Dendritic cell treated with granulocyte-macrophage colony-stimulating factor and Interleukin-4, amounts not matched to agents 40 ng/mL and 50 ng/mL, for 4 days (primary cell): ENCODE data around the gene PLPPR1.
"Not testable (repeated sequence)": the region's sequence is repeated elsewhere in the genome, so short reads cannot be mapped to it uniquely, and the experiment has no call there.

Source experiments
- H3K27ac Mint-ChIP-seq: one replicate; pipeline ENCODE4 v1.8.0; 2022; ENCODE audit warnings: mild to moderate bottlenecking, mixed read lengths
- H3K27me3 Mint-ChIP-seq: one replicate; pipeline ENCODE4 v1.8.0; 2022; ENCODE audit warnings: mild to moderate bottlenecking, mixed read lengths
- H3K36me3 Mint-ChIP-seq: one replicate; pipeline ENCODE4 v1.8.0; 2022; ENCODE audit warnings: low read depth, mixed read lengths
- H3K4me1 Mint-ChIP-seq: one replicate; pipeline ENCODE4 v1.8.0; 2022; ENCODE audit warnings: low read depth, mixed read lengths
- H3K4me3 Mint-ChIP-seq: one replicate; pipeline ENCODE4 v1.8.0; 2022; ENCODE audit warnings: mild to moderate bottlenecking, moderate library complexity, mixed read lengths
- H3K9me3 Mint-ChIP-seq: one replicate; pipeline ENCODE4 v1.8.0; 2022; ENCODE audit warnings: mixed read lengths
- intact Hi-C: fragments of 100-400 bp; cut with micrococcal nuclease; formaldehyde crosslinking; loops from one replicate; pipeline ENCODE4 v1.15.0; 2022

Gene PLPPR1

GRCh38 chr9:101119206-101119819 is 90.8 kb downstream of the PLPPR1 start:
- intact Hi-C loops = no loop called here
- Mint-ChIP-seq H3K27me3 (no peaks in the 10 kb centered on the region), H3K9me3 (peaks cover 9% of the 10 kb centered on the region), H3K36me3 (no peaks in the 10 kb centered on the region), H3K4me1 (no peaks in the 10 kb centered on the region), H3K4me3 (no peak overlapping the region), H3K27ac (no peak overlapping the region)

GRCh38 chr9:101121836-101122399 is 93.4 kb downstream of the PLPPR1 start:
- intact Hi-C loops = no loop called here

GRCh38 chr9:101126556-101126955 is 98.0 kb downstream of the PLPPR1 start:
- peaks cover 36% of the 10 kb centered on the region for H3K9me3 Mint-ChIP-seq
- no peak overlapping the region for H3K4me3 Mint-ChIP-seq
- intact Hi-C loops = no loop called here
- no peaks in the 10 kb centered on the region for H3K27me3 Mint-ChIP-seq
- no peak overlapping the region for H3K27ac Mint-ChIP-seq
- no peaks in the 10 kb centered on the region for H3K36me3 Mint-ChIP-seq
- H3K4me1 Mint-ChIP-seq = no peaks in the 10 kb centered on the region

More at GRCh38 chr9:101121836-101122399, 93.4 kb downstream of the PLPPR1 start:
- no peak overlapping the region for H3K4me3 Mint-ChIP-seq
- H3K9me3 Mint-ChIP-seq = peaks cover 25% of the 10 kb centered on the region
- no peaks in the 10 kb centered on the region for H3K27me3 Mint-ChIP-seq
- no peaks in the 10 kb centered on the region for H3K4me1 Mint-ChIP-seq
- no peaks in the 10 kb centered on the region for H3K36me3 Mint-ChIP-seq
- H3K27ac Mint-ChIP-seq = no peak overlapping the region

GRCh38 chr9:101127369-101127768 is 98.8 kb downstream of the PLPPR1 start:
- H3K36me3 Mint-ChIP-seq, H3K27ac Mint-ChIP-seq, H3K27me3 Mint-ChIP-seq, H3K4me3 Mint-ChIP-seq, intact Hi-C loops, H3K4me1 Mint-ChIP-seq: not testable (repeated sequence)
- peaks cover 36% of the 10 kb centered on the region for H3K9me3 Mint-ChIP-seq

- Mint-ChIP-seq H3K4me1 (no peaks in the 10 kb centered on the region), H3K36me3 (no peaks in the 10 kb centered on the region), H3K4me3 (no peak overlapping the region), H3K27me3 (no peaks in the 10 kb centered on the region), H3K27ac (no peak overlapping the region), H3K9me3 (peaks cover 28% of the 10 kb centered on the region)
- intact Hi-C loops = no loop called here
Observed at GRCh38 chr9:101128623-101129022, 100.1 kb downstream of the PLPPR1 start.

GRCh38 chr9:101130054-101130453 is 101.5 kb downstream of the PLPPR1 start:
- peaks cover 2% of the 10 kb centered on the region for H3K27me3 Mint-ChIP-seq
- no peaks in the 10 kb centered on the region for H3K4me1 Mint-ChIP-seq
- no peak overlapping the region for H3K4me3 Mint-ChIP-seq
- H3K27ac Mint-ChIP-seq = no peak overlapping the region
- peaks cover 23% of the 10 kb centered on the region for H3K9me3 Mint-ChIP-seq
- intact Hi-C loops = no loop called here
- H3K36me3 Mint-ChIP-seq = no peaks in the 10 kb centered on the region

GRCh38 chr9:101131326-101131725 is 102.8 kb downstream of the PLPPR1 start:
- Mint-ChIP-seq H3K4me3 (no peak overlapping the region), H3K36me3 (no peaks in the 10 kb centered on the region), H3K9me3 (peaks cover 17% of the 10 kb centered on the region), H3K4me1 (no peaks in the 10 kb centered on the region), H3K27me3 (peaks cover 2% of the 10 kb centered on the region), H3K27ac (no peak overlapping the region)
- intact Hi-C loops = no loop called here

- H3K4me1 Mint-ChIP-seq = no peaks in the 10 kb centered on the region
- H3K27me3 Mint-ChIP-seq = peaks cover 2% of the 10 kb centered on the region
- no peak overlapping the region for H3K27ac Mint-ChIP-seq
- H3K36me3 Mint-ChIP-seq = no peaks in the 10 kb centered on the region
- H3K4me3 Mint-ChIP-seq = no peak overlapping the region
- intact Hi-C loops = no loop called here
- H3K9me3 Mint-ChIP-seq = peaks cover 3% of the 10 kb centered on the region
Observed at GRCh38 chr9:101132801-101133200, 104.3 kb downstream of the PLPPR1 start.

GRCh38 chr9:101138509-101138908 is 110.0 kb downstream of the PLPPR1 start:
- Mint-ChIP-seq H3K9me3 (peaks cover 21% of the 10 kb centered on the region), H3K4me3 (no peak overlapping the region), H3K27ac (no peak overlapping the region), H3K4me1 (no peaks in the 10 kb centered on the region), H3K36me3 (no peaks in the 10 kb centered on the region), H3K27me3 (peaks cover 2% of the 10 kb centered on the region)
- intact Hi-C loops = no loop called here

- H3K4me3 Mint-ChIP-seq = no peak overlapping the region
- H3K4me1 Mint-ChIP-seq = no peaks in the 10 kb centered on the region
Observed at GRCh38 chr9:101139082-101139481, 110.6 kb downstream of the PLPPR1 start.

GRCh38 chr9:101140764-101141163 is 112.2 kb downstream of the PLPPR1 start:
- H3K4me3 Mint-ChIP-seq = no peak overlapping the region
- H3K36me3 Mint-ChIP-seq = no peaks in the 10 kb centered on the region
- peaks cover 21% of the 10 kb centered on the region for H3K9me3 Mint-ChIP-seq
- H3K4me1 Mint-ChIP-seq = no peaks in the 10 kb centered on the region
- H3K27me3 Mint-ChIP-seq = no peaks in the 10 kb centered on the region
- H3K27ac Mint-ChIP-seq = no peak overlapping the region
- intact Hi-C loops = no loop called here

More at GRCh38 chr9:101139082-101139481, 110.6 kb downstream of the PLPPR1 start:
- Mint-ChIP-seq H3K36me3 (no peaks in the 10 kb centered on the region), H3K27ac (no peak overlapping the region), H3K9me3 (peaks cover 21% of the 10 kb centered on the region), H3K27me3 (peaks cover 2% of the 10 kb centered on the region)
- intact Hi-C loops = no loop called here

GRCh38 chr9:101146508-101146907 is 118.0 kb downstream of the PLPPR1 start:
- no peaks in the 10 kb centered on the region for H3K4me1 Mint-ChIP-seq
- H3K27me3 Mint-ChIP-seq = no peaks in the 10 kb centered on the region
- intact Hi-C loops = no loop called here
- H3K36me3 Mint-ChIP-seq = no peaks in the 10 kb centered on the region
- H3K27ac Mint-ChIP-seq = no peak overlapping the region
- no peak overlapping the region for H3K4me3 Mint-ChIP-seq
- H3K9me3 Mint-ChIP-seq = peaks cover 45% of the 10 kb centered on the region

GRCh38 chr9:101148344-101148743 is 119.8 kb downstream of the PLPPR1 start:
- intact Hi-C loops = no loop called here
- H3K4me3 Mint-ChIP-seq = no peak overlapping the region
- H3K27ac Mint-ChIP-seq = no peak overlapping the region
- H3K9me3 Mint-ChIP-seq = peaks cover 37% of the 10 kb centered on the region
- no peaks in the 10 kb centered on the region for H3K4me1 Mint-ChIP-seq
- no peaks in the 10 kb centered on the region for H3K36me3 Mint-ChIP-seq
- H3K27me3 Mint-ChIP-seq = no peaks in the 10 kb centered on the region

GRCh38 chr9:101158361-101158760 is 129.8 kb downstream of the PLPPR1 start:
- Mint-ChIP-seq H3K27me3 (no peaks in the 10 kb centered on the region), H3K4me3 (no peak overlapping the region), H3K36me3 (no peaks in the 10 kb centered on the region), H3K9me3 (peaks cover 17% of the 10 kb centered on the region), H3K27ac (no peak overlapping the region), H3K4me1 (no peaks in the 10 kb centered on the region)
- intact Hi-C loops = no loop called here

- no peaks in the 10 kb centered on the region for H3K27me3 Mint-ChIP-seq
- no peaks in the 10 kb centered on the region for H3K4me1 Mint-ChIP-seq
- no peaks in the 10 kb centered on the region for H3K36me3 Mint-ChIP-seq
- intact Hi-C loops = no loop called here
- no peaks in the 10 kb centered on the region for H3K9me3 Mint-ChIP-seq
- H3K4me3 Mint-ChIP-seq = no peak overlapping the region
- H3K27ac Mint-ChIP-seq = no peak overlapping the region
Observed at GRCh38 chr9:101162231-101162630, 133.7 kb downstream of the PLPPR1 start.
